ENCODE data around the gene KRT86.
"Not testable (repeated sequence)": the region's sequence is repeated elsewhere in the genome, so short reads cannot be mapped to it uniquely, and the experiment has no call there.

The KRT86 gene

DNA sequence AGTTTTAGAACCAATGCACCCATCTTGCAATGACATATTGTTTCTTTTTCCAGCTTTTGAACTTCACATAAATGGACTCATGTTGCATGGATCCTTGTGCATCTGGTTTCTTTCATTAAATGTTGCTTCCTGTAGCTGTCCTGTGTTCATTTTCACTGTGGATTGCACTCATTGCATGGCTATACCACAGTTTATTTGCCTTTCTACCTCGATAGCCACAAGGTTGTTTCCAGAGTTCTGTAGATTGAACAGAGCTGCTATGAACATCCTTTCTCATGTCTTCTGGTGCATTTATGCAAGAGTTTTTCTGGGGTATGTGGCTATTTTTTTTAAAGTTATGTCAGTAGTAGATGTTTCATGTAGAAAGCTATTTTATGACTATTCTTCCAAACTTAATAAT, 20.4 kb downstream of the KRT86 start:
- DNase-seq (ENCODE audit: low read depth), result no peak

DNA sequence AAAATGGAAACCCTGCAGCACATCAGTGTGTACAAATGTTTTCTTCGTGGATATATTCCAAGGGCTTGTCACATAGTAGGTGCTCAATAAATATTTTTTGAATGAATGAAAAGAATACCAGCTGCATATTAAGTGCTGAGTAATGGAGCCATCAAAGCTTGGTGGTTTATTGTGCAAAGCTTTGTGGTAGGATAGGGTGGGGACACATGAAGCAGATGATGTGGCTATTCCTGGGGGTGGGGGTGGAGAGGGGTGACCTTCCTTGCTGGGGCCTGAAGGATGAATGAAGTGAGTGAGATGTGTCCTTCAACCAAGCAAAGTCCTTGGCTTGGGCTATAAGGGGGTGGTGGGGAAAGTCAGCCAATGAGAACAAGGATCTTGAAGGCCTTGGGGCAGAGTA, 21.2 kb downstream of the KRT86 start:
- DNase-seq (ENCODE audit: low read depth), result peak; percentile 36

DNA sequence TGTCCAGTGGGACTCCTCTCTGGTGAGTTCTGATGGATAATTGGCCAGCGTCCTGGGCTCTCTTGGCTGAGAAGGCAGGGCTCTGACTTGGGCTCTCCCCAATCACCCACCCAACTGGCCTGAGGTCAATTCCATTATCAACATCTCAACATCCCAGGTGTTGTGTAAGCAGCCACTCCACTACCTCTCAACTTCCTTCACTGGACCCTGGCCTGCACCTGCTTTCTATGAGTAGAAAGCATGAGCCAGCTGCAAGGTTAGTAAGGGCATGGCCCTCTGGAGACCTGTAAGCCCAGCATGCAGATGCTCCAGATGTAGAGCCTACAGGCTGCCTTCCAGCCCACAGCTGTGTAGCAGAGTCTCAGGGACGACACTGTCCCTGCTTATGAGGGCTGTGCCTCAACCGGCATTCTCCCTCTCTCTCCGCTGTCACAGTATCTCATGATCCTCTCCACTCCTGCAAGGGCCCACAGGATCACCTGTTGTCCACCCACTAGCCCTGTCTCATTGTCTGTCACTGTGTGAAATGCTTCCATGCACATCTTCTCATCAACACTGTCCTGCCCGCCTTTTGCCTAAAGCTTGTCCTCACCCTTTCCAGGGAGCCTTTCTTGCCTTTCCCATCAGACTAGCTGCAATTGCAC, 22.2 kb downstream of the KRT86 start:
- DNase-seq (ENCODE audit: low read depth), result no peak

DNA sequence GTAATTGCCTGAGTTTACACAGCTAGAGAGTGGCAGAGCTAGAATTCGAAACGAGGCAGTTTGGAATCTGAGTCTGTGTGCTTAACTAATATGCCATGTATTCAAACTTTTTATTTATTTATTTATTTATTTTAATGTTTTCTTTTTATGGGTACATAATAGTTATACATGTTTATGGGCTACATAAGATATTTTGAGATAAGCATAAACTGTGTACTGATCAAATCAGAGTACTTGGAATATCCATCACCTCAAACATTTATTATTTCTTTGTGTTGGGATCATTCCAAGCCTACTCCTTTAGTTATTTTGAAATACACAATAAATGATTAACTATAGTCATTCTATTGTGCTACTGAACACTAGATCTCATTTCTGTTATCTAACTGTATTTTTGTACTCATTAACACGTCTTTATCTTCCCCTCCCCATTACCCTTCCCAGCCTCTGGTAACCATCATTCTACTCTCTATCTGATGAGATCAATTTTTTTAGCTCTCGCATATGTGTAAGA, 24.3 kb downstream of the KRT86 start:
- no peak for DNase-seq (ENCODE audit: low read depth)

DNA sequence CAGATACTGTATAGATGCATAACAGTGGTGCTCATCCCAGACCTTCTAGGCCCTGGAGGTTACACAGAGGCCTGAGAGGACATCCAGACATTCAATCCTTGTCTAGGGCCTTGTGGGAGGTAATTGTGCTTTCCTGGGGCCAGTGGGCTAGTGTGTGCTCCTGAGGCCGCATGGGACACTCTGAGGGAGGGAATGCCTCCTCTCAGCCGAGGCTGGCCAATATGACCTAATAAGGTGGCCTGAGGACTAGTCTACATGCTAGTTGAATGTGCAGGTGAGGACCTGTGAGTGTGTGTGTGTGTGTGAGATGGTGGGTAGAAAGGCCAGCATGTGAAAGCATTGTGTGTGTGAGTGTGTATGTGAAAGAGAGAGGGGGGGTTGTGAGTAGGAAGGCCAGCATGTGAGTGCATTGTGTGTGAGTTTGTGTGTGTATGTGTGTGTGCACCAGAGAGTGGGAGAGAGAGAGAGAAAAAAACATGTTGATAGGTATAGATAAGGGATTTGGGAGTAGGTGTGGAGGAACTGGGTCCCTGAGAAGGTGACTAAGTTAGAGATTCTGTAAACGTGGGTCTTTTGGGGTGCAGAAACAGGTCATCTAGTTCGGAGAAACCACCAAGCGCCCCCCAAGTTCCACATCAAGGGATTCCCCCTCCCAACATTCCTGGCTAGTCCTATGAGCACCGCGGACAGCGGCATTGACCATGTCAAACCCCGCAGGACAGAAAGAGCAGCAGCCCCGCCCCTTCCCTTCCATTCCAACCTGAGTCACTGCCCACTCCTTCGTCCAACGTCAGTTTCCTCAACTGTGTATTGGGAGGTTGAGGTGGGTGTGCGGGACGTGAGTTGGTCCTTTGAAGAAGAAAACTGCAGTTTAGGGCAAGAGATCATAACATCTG, 26.6 kb downstream of the KRT86 start:
- DNase-seq (ENCODE audit: low read depth), result peak; percentile 27

DNA sequence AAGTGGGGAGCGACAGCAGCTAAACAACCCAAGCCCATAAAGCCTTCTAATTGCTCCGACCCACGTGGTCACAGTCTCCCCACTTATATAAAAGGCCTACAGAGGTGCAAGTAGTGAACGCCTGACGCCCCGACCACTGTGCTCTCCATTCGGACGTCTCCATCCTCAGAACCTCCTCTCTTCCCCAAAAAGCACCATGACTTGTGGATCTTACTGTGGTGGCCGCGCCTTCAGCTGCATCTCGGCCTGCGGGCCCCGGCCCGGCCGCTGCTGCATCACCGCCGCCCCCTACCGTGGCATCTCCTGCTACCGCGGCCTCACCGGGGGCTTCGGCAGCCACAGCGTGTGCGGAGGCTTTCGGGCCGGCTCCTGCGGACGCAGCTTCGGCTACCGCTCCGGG, 27.3 kb downstream of the KRT86 start:
- DNase-seq (ENCODE audit: low read depth), result not testable (repeated sequence)

DNA sequence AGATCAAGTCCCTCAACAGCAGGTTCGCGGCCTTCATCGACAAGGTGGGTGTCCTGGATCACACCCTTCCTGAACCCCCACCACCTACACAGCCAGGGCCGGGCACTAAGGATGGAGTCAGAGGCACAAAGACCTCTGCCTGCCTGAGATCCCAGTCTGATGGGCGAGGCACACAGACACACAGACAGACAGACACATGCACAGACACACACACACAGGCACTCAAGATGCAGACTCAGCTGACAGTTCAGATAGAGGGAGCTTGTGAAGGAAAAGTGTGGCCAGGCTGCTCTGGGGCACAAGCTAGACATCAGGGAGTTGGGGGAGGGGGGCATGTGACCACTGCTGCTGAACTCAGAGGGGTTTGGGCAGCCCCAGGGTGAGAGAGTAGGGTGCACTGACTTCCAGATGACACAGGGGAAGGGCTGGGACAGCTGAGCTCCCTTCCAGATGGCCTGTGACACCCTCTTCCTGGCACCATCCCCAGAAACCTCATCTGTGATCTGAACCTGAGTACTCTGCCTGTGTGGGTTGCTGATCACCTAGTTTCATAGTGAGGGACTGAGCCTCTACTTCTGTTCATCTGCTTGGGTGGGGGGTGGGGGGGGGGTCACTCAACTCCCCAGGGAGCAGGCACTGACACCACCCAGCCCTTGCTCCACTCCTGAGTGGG, 27.9 kb downstream of the KRT86 start:
- DNase-seq (ENCODE audit: low read depth), result not testable (repeated sequence)

DNA sequence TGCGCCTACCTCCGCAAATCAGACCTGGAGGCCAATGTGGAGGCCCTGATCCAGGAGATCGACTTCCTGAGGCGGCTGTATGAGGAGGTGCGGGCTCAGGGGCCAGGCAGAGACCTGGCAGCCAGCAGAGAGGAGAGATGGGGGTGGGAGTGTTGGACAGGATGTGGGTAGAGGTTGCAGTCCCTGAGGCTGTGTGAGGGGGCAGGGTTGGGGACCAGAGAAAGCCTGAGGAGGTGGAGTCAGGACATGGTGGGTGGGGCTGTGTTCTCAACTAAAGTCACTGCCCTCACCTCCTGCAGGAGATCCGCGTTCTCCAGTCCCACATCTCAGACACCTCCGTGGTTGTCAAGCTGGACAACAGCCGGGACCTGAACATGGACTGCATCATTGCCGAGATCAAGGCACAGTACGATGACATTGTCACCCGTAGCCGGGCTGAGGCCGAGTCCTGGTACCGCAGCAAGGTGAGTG, 30.5 kb downstream of the KRT86 start:
- DNase-seq (ENCODE audit: low read depth), result not testable (repeated sequence)

DNA sequence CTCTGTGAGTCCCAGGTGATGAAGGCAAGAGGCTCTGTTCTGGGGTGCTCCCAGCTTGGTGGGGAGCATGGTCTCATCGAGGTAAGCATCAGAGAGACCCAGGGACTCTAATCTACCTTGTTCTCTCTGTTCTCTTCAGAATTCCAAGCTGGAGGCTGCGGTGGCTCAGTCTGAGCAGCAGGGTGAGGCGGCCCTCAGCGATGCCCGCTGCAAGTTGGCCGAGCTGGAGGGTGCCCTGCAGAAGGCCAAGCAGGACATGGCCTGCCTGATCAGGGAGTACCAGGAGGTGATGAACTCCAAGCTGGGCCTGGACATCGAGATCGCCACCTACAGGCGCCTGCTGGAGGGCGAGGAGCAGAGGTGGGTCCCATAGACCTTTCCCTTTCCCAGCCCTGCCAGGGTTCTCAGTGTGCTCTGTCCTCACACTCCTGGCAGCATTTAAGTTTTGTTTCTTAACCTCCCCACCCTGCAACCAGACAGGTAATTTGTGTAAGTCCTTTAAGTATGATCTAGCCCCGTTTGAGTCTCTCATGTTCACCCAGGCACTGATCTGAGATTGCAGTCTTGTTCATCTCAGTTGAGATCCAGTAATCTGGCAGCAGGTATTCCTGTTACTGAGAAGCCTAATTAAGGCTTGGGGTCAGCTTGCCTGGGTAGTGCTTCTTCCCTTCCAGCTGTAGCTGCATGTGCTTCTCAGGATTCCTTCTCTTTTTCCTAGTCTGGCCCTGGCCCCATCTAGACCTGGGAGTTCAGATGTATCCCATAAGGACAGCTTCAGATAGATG, 31.7 kb downstream of the KRT86 start:
- no peak for DNase-seq (ENCODE audit: low read depth)

DNA sequence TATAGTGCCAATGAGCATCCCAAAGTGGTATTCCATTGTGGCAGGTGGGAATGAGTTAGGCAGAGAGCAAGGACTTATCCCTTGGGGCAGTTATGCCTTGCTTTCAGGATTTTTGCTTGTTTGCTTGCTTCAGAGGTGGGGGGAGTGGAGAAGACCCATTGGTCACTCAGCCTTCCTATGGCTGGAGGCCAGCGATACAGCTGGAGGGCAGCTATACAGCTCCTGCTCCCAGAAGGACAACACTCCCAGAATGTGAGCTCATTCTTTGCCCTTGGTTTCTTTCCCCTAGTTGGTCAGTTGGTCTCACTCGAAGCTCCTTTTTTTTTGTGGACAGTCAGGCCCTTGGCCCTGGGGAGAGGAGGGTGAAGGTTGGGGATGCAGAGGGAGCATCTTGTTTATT, 32.3 kb downstream of the KRT86 start:
- no peak for DNase-seq (ENCODE audit: low read depth)

DNA sequence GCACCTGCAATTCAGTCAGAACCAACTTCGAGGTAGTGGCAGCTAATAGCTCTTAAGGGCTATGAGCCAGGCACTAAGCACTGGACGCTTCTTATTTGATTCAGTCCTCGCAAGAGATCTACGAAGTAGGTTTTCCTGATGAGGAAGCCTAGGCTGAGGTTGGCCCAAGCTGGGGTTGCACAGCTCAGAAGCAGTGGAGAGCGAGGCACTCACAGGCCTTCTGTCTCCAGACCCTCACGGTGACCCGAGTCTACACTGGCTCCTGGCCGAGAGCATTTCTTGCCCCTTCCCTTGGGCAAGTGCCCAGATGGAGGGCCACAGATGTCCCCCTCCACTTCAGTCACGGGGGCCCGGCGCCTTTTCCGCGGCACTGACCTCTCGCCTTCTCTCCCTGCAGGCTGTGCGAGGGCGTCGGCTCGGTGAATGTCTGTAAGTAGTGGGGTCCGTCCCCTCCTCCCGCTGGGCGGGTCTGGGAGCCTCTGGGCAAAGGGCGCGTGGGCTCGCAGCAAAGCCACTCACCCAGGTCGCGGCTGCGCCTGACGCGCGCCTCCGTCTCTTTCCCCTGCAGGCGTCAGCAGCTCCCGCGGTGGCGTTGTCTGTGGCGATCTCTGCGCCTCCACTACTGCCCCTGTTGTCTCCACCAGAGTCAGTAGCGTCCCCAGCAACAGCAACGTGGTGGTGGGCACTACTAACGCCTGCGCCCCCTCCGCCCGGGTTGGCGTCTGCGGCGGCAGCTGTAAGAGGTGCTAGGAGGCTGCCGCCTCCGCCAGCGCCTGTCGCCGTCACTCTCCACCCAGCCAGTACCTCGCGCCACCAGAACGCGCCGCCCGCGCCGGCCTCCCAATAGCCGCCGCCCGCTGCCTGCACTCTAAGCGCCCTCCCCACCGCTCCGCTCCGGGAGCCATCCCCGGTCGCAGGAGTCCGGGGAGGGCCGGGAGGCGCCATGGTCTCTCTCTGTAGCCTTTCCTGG, 33.7 kb downstream of the KRT86 start:
- no peak for DNase-seq (ENCODE audit: low read depth)

DNA sequence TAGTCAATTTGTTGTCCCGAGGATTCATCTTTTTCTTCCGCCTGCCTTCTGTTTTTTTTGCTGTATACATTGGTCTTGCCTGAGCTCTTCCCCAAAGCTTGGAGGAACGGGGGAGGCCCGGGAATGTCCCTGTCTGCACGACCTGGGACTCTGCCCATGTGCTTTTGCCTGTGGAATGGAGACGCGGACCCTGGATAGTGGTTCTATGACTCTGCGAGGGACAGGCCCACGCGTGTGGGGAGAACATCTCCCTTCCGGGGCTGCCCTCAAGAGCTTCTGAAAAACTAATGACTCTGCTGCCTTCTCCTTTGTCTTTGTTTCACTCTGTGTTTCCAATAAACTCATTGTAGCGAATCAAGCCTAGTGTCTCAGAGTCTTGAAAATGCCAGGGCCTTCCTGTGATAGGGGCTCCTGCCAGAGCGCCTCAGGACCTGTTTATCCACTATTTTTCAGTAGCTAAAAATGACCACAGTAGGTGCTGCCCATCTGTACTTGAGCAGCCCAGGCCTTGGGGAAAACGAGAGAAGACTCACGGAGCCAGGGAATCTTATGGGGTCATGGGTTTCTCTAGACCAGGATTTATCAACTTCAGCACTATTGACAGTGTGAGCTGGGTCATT, 34.5 kb downstream of the KRT86 start:
- no peak for DNase-seq (ENCODE audit: low read depth)

DNA sequence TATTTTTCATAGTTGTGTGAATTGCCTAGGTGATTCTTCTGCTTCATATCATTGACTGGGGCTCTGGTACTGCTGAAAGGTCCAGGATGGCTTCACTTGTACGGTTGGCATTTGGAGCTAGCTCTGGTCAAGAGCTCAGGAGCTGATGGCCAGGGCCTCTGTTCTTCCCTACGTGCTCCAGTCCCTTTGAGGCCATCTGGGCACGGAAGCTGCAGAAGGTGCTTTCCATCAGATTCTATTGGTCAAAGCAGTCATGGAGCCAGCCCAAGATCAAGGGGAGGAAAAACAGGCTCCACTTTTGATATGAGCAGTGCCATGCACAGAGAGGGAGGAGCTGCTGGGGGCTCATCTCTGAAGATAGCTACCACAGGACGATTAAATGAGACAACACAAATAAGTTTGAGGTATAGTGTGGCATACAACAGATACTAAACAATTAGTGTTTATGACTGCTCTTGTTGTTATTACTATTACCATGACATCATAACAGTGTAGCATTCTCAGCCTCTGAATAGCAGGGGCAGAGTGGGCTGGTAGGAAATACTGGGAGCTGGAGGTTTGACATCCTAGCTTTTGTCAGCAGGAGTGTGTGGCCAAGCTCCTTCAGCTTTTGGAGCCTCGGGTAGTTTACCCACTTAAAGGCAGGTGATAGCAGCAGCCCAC, 36.3 kb downstream of the KRT86 start:
- DNase-seq (ENCODE audit: low read depth), result peak; percentile 34

DNA sequence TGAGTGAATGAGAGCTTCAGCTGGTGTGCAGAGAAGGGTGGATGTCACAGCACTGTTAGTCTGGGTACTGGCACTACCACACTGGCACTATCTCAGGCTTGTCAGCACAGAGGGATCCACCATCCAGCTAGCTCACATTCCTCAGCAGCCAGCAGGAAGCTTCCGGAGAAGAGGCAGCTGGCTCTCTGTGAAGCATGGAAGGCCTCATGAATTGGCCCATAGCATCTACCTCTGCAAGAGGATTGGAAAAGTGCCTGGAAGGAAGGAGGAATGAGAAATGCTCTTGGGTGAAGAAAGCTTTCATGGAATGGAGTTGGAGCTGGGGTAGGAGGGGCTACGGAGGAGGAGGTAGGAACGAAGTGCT, 36.8 kb downstream of the KRT86 start:
- DNase-seq (ENCODE audit: low read depth), result peak; percentile 26

DNA sequence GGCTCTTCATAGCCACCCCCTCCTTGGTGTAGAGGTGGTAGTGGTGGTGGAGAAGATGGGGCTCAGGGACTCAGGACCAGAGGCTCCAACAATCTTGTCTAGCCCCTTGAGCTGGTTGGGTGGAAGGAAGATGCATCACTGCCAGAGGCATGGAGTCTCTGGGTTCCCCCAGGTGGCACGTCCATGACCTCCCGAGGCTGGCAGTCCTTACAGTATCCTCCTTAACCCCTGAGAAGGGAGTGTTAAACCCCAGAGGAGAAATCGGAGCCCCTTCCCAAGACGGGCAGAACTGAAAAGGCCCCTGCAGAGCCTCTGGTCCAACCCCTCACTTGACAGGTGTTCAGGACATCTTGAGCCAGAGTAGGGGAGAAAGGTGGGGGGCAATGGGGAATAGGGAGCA, 37.6 kb downstream of the KRT86 start:
- DNase-seq (ENCODE audit: low read depth), result no peak

DNA sequence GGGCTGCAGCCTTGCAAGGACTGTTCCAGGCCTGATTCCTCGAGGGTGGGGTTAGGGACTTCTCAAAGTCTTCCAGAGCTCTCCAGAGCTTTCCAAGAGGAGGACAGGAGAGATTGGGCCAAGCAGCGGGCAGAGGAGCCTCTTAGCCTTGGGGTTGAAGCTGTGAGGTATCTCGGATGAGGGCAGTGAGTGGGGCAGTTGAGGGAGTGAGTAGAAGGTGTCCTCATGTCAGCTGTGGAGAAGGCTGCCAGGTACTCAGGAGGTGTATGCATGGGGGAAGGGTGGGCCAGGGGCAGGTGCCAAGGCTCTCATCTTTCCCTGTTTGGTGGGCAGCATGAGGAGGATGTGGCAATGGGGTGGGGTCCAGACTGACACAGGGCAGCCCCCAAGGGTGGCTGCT, 39.0 kb downstream of the KRT86 start:
- no peak for DNase-seq (ENCODE audit: low read depth)

DNA sequence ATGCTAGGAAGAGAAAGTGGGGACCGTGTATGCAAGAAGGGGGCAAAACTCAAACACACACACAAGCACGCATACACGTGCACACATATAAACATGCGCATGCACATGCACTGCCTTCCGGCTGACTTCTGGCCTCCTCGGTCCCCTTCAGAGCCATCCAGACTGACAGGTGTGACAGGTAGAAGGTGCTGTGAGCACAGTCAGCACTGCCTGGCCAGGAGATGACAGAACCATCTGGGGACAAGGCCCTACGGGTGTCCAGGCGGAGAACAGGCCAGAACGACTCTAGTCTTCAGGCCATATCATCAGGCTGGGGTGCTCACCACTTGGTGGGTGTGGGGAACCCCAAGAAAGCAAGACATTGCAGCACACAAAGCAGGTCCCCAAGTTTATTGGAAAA, 39.5 kb downstream of the KRT86 start:
- no peak for DNase-seq (ENCODE audit: low read depth)

DNA sequence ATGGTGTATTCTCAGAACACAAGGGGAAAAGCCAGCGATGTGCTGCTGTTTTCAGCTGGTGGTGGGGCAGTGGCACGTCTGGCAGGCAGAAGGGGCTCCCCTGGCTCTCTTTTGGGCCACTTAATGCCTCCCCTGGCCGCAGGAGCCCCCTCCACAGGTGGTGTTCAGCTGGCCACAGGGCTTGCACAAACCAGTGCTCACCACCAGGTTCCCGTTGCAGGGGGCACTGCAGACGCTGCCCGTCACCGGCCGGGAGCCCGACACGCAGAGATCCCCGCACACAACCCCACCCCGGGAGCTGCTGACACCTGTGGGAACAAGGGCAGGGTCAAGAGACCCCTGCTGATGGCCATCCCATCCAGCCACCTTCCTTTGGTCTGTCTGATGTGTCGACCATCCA, 40.1 kb downstream of the KRT86 start:
- DNase-seq (ENCODE audit: low read depth), result no peak

DNA sequence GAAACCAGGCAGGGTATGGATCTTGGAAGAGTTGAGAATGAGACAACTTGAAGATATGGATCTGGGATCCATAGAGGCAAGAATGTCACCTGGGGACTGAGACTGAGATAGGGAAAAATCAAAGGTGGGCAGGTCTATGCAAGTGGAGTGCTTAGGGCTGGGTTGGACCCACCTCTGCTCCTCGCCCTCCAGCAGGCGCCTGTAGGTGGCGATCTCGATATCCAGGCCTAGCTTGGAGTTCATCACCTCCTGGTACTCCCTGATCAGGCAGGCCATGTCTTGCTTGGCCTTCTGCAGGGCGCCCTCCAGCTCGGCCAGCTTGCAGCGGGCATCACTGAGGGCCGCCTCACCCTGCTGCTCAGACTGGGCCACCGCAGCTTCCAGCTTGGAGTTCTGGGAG, 41.3 kb downstream of the KRT86 start:
- not testable (repeated sequence) for DNase-seq (ENCODE audit: low read depth)

DNA sequence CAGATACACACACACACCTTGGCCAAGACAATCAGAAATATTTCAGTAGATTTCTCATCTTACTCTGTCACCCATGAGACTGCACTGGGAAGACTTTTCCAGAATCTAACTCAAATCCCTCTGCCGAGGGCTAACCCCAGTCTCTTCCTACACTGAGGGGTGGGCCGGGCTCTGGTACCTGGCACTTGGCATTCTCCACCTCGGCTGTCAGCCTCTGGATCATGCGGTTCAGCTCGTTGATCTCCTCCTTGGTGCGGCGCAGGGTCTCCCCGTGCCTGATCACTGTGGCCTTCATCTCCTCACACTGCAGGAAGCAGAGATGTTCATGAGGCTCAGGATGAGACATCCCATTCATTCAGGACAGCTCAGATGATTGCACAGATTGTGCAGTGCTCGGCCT, 41.8 kb downstream of the KRT86 start:
- DNase-seq (ENCODE audit: low read depth), result no peak
